ENCODE results near the gene GALNTL6.

GRCh38 chr4:172104539-172104938 lies 291.3 kb downstream of the GALNTL6 start:
- TF ChIP-seq EP300 (IDR thresholded peaks at IDR 0.05) = no peak
- no peak for TF ChIP-seq POLR2AphosphoS5 (IDR thresholded peaks at IDR 0.05)
- TF ChIP-seq CTCF (IDR thresholded peaks at IDR 0.05) = no peak
